ENCODE data around the gene PCSK6.

The PCSK6 gene

DNA sequence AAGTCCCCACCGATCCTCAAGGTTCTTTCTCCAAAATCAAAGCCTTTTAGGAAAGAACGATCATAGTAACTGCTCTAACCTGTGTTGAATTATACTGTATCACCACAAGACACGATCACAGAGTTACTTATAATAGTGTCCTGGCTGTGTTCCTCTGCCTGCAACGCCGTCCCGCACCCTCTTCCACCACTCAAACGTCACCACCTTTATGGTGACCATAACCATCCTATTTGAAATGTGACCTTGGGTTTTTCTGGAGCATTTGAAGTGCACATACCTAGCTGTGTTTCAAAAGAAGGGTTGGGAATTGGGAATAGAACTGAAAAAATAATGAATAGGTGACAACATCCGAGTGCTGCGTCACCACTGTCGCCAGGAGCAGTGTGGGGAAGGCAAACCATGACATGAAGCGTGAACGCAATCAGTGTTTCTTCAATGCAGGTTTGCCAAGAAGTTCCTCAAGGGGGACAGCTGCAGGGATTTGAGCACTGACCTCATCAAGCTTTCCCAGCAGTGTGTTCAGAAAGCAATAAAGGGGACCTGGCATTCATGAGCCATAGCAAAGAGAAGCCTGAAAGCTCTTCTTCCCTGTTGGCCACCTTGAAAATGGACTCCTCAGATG, 211.5 kb downstream of the PCSK6 start:
- Histone ChIP-seq H3K9me3 (ENCODE audit: control insufficient read depth, insufficient read depth, low read length) (no peaks in the 10 kb centered on the region), H3K9ac (ENCODE audit: low read depth, low read length) (peak overlapping the region; percentile 65), H3K27me3 (ENCODE audit: control insufficient read depth, insufficient read depth, low read length) (no peaks in the 10 kb centered on the region), H3K4me3 (ENCODE audit: low read depth, low read length) (peak overlapping the region; percentile 78), H3K36me3 (ENCODE audit: control insufficient read depth, insufficient read depth, low read length) (peaks cover 25% of the 10 kb centered on the region), H3K4me1 (ENCODE audit: control insufficient read depth, insufficient read depth, low read length) (peaks cover 4% of the 10 kb centered on the region)

- Histone ChIP-seq H3K27me3 (ENCODE audit: control insufficient read depth, insufficient read depth, low read length) (no peaks in the 10 kb centered on the region), H3K36me3 (ENCODE audit: control insufficient read depth, insufficient read depth, low read length) (peaks cover 30% of the 10 kb centered on the region), H3K9ac (ENCODE audit: low read depth, low read length) (peak within 1 kb of the TSS; percentile 83), H3K9me3 (ENCODE audit: control insufficient read depth, insufficient read depth, low read length) (no peaks in the 10 kb centered on the region), H3K4me3 (ENCODE audit: low read depth, low read length) (peak within 1 kb of the TSS; percentile 95), H3K4me1 (ENCODE audit: control insufficient read depth, insufficient read depth, low read length) (peaks cover 4% of the 10 kb centered on the region)
Observed at GRCh38 chr15:101277038-101277822, 212.3 kb downstream of the PCSK6 start, which contains the start of gene SELENOS. Gene SELENOS (minus strand): TSS chr15:101277485. CDS start chr15:101277417, 68 bp downstream.

GRCh38 chr15:101276501-101277037, 212.9 kb downstream of the PCSK6 start:
- Histone ChIP-seq H3K9me3 (ENCODE audit: control insufficient read depth, insufficient read depth, low read length) (no peaks in the 10 kb centered on the region), H3K36me3 (ENCODE audit: control insufficient read depth, insufficient read depth, low read length) (peaks cover 28% of the 10 kb centered on the region), H3K9ac (ENCODE audit: low read depth, low read length) (peak overlapping the region; percentile 83), H3K27me3 (ENCODE audit: control insufficient read depth, insufficient read depth, low read length) (no peaks in the 10 kb centered on the region), H3K4me3 (ENCODE audit: low read depth, low read length) (peak overlapping the region; percentile 95), H3K4me1 (ENCODE audit: control insufficient read depth, insufficient read depth, low read length) (peaks cover 4% of the 10 kb centered on the region)

DNA sequence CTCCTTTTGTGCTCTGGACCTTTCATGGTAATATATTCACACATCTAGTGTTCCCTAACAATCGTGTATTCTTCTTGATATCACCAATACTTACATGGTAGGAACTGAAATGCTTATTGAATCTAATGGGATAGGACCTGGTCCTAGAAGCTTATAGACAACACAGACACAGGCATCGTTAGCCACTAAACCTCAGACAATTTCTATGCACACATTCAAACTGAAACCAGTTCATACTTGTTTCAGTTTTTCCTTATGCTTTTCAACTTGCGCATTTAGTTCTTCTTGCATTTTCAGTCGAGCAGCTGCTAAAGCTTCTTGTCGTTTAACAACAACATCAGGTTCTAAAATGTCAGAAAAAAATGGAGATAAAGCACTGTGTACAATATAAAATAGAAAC, 214.5 kb downstream of the PCSK6 start:
- Histone ChIP-seq H3K4me1 (ENCODE audit: control insufficient read depth, insufficient read depth, low read length) (peaks cover 4% of the 10 kb centered on the region), H3K4me3 (ENCODE audit: low read depth, low read length) (no peak overlapping the region), H3K27me3 (ENCODE audit: control insufficient read depth, insufficient read depth, low read length) (no peaks in the 10 kb centered on the region), H3K36me3 (ENCODE audit: control insufficient read depth, insufficient read depth, low read length) (peaks cover 29% of the 10 kb centered on the region), H3K9ac (ENCODE audit: low read depth, low read length) (no peak overlapping the region), H3K9me3 (ENCODE audit: control insufficient read depth, insufficient read depth, low read length) (no peaks in the 10 kb centered on the region)

GRCh38 chr15:101273534-101273933, 216.0 kb downstream of the PCSK6 start:
- Histone ChIP-seq H3K9me3 (ENCODE audit: control insufficient read depth, insufficient read depth, low read length) (no peaks in the 10 kb centered on the region), H3K4me3 (ENCODE audit: low read depth, low read length) (no peak overlapping the region), H3K27me3 (ENCODE audit: control insufficient read depth, insufficient read depth, low read length) (no peaks in the 10 kb centered on the region), H3K36me3 (ENCODE audit: control insufficient read depth, insufficient read depth, low read length) (peaks cover 32% of the 10 kb centered on the region), H3K4me1 (ENCODE audit: control insufficient read depth, insufficient read depth, low read length) (peaks cover 4% of the 10 kb centered on the region), H3K9ac (ENCODE audit: low read depth, low read length) (no peak overlapping the region)

GRCh38 chr15:101272584-101272983, 216.9 kb downstream of the PCSK6 start:
- H3K4me1 ChIP-seq (ENCODE audit: control insufficient read depth, insufficient read depth, low read length), result no peaks in the 10 kb centered on the region
- no peaks in the 10 kb centered on the region for H3K27me3 ChIP-seq (ENCODE audit: control insufficient read depth, insufficient read depth, low read length)
- no peak overlapping the region for H3K9ac ChIP-seq (ENCODE audit: low read depth, low read length)
- H3K36me3 ChIP-seq (ENCODE audit: control insufficient read depth, insufficient read depth, low read length), result peaks cover 32% of the 10 kb centered on the region
- H3K4me3 ChIP-seq (ENCODE audit: low read depth, low read length), result no peak overlapping the region
- no peaks in the 10 kb centered on the region for H3K9me3 ChIP-seq (ENCODE audit: control insufficient read depth, insufficient read depth, low read length)

GRCh38 chr15:101269479-101270223, 219.9 kb downstream of the PCSK6 start:
- H3K36me3 ChIP-seq (ENCODE audit: control insufficient read depth, insufficient read depth, low read length), result peaks cover 35% of the 10 kb centered on the region
- H3K4me3 ChIP-seq (ENCODE audit: low read depth, low read length), result no peak overlapping the region
- H3K9ac ChIP-seq (ENCODE audit: low read depth, low read length), result no peak overlapping the region
- H3K4me1 ChIP-seq (ENCODE audit: control insufficient read depth, insufficient read depth, low read length), result no peaks in the 10 kb centered on the region
- H3K9me3 ChIP-seq (ENCODE audit: control insufficient read depth, insufficient read depth, low read length), result no peaks in the 10 kb centered on the region
- H3K27me3 ChIP-seq (ENCODE audit: control insufficient read depth, insufficient read depth, low read length), result no peaks in the 10 kb centered on the region

DNA sequence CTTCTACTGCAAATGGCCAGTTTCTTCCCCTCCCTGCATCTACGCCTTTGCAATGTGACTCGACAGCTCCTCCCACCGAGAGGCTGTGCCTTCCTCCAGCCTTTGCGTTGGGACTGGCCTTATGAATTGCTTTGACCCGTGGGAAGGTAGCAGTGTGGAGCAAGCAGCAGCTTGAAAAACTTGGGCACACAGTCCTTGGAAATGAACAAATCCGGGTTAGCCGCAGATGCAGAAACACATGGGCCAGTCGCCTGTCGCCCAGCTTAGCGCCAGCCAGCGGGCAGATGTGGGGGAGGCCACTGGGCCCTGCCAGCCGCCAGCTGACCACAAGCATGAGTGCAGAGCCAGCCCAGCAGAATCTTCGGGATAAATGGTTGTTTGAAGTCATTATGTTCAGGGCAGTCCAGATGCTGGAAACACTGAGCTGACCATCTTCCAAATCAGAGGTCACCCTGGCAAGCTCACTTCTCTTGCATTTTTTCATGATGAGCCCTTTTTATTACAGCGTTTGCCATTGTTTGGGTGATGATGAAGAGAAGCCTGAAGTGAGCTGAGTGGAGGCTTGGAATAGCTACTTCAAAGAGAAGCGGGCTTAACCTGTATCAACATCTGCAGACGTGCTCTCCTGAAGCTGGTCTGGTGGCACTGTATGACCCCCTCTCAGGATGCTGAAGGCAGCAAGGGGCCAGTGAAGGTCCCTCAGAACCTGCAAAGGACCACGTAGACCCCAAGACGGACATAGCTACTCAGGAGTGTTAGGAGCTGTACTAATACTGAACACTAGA, 222.0 kb downstream of the PCSK6 start:
- Histone ChIP-seq H3K9me3 (ENCODE audit: control insufficient read depth, insufficient read depth, low read length) (no peaks in the 10 kb centered on the region), H3K4me1 (ENCODE audit: control insufficient read depth, insufficient read depth, low read length) (no peaks in the 10 kb centered on the region), H3K36me3 (ENCODE audit: control insufficient read depth, insufficient read depth, low read length) (peaks cover 23% of the 10 kb centered on the region), H3K27me3 (ENCODE audit: control insufficient read depth, insufficient read depth, low read length) (no peaks in the 10 kb centered on the region), H3K4me3 (ENCODE audit: low read depth, low read length) (no peak overlapping the region), H3K9ac (ENCODE audit: low read depth, low read length) (no peak overlapping the region)

DNA sequence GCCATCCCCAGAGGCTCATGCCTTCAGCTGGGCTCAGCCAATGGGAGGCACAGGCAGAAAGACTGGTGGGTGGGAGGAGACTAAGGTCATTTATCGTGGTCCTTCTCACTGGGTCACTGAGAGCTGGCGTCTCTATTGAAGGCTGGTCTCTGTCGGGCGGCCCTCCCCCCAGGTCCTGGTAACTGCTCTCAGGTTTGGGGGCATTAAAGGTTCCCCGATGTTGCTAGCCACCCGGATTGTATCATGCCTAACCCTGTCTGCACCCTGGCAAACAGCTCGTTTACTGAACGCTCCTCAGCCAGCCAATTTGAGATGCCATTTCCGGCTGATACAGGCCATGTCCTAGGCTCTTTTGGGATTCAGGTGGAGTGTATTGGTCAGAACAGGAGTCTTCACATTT, 222.7 kb downstream of the PCSK6 start:
- H3K9me3 ChIP-seq (ENCODE audit: control insufficient read depth, insufficient read depth, low read length), result no peaks in the 10 kb centered on the region
- H3K4me1 ChIP-seq (ENCODE audit: control insufficient read depth, insufficient read depth, low read length), result no peaks in the 10 kb centered on the region
- H3K27me3 ChIP-seq (ENCODE audit: control insufficient read depth, insufficient read depth, low read length), result no peaks in the 10 kb centered on the region
- H3K9ac ChIP-seq (ENCODE audit: low read depth, low read length), result no peak overlapping the region
- H3K36me3 ChIP-seq (ENCODE audit: control insufficient read depth, insufficient read depth, low read length), result peaks cover 18% of the 10 kb centered on the region
- no peak overlapping the region for H3K4me3 ChIP-seq (ENCODE audit: low read depth, low read length)

- no peak overlapping the region for H3K4me3 ChIP-seq (ENCODE audit: low read depth, low read length)
- H3K36me3 ChIP-seq (ENCODE audit: control insufficient read depth, insufficient read depth, low read length), result peaks cover 13% of the 10 kb centered on the region
- no peaks in the 10 kb centered on the region for H3K9me3 ChIP-seq (ENCODE audit: control insufficient read depth, insufficient read depth, low read length)
- H3K27me3 ChIP-seq (ENCODE audit: control insufficient read depth, insufficient read depth, low read length), result no peaks in the 10 kb centered on the region
- no peak overlapping the region for H3K9ac ChIP-seq (ENCODE audit: low read depth, low read length)
- H3K4me1 ChIP-seq (ENCODE audit: control insufficient read depth, insufficient read depth, low read length), result no peaks in the 10 kb centered on the region
Observed at GRCh38 chr15:101266034-101266433, 223.5 kb downstream of the PCSK6 start.

Measured in iPS-15b (cell line).